GM20000 (cell line): ENCODE results near the gene KRTAP22-1.

Source experiments
- DNase-seq: peaks from one replicate; pipeline ENCODE4 v3.0.0; 2012; ENCODE audit warnings: low spot score
- CTCF ChIP-seq: IDR thresholded peaks from 2 replicates; pipeline ENCODE4 v1.5.1; 2012; ENCODE audit warnings: mild to moderate bottlenecking, control low read depth; ENCODE audit errors: extremely low read depth, missing control alignments

Gene KRTAP22-1

GRCh38 chr21:30567617-30568016 is 33.3 kb upstream of the KRTAP22-1 start:
- TF ChIP-seq CTCF: no peak
- no peak for DNase-seq

GRCh38 chr21:30577766-30578165 is 23.1 kb upstream of the KRTAP22-1 start:
- no peak for DNase-seq
- TF ChIP-seq CTCF: no peak

GRCh38 chr21:30579346-30579745 is 21.5 kb upstream of the KRTAP22-1 start:
- DNase-seq: no peak
- TF ChIP-seq CTCF: no peak

GRCh38 chr21:30580132-30580531 is 20.8 kb upstream of the KRTAP22-1 start:
- no peak for DNase-seq
- no peak for TF ChIP-seq CTCF

- no peak for TF ChIP-seq CTCF
- no peak for DNase-seq
These were observed 18.0 kb upstream of the KRTAP22-1 start for GRCh38 chr21:30582870-30583269.

GRCh38 chr21:30590297-30590696 is 10.6 kb upstream of the KRTAP22-1 start, which contains the start of gene KRTAP22-2:
Gene KRTAP22-2 (minus strand): TSS chr21:30590397.
- DNase-seq: no peak
- no peak for TF ChIP-seq CTCF

GRCh38 chr21:30592140-30592539 is 8.7 kb upstream of the KRTAP22-1 start, which contains the start of gene KRTAP6-3:
Gene KRTAP6-3 (plus strand): TSS chr21:30592440. CDS start chr21:30592446, 6 bp downstream.
- no peak for DNase-seq
- no peak for TF ChIP-seq CTCF
